Measurements from ENCODE around the gene ZNF485. TPM values are rescaled to one million over a fixed set of nuclear protein-coding genes. Genes with fewer than 3 reads are reported as not detected.
"Not testable (repeated sequence)": the region's sequence is repeated elsewhere in the genome, so short reads cannot be mapped to it uniquely, and the experiment has no call there.

The ZNF485 gene
- polyA plus RNA-seq, 2 of the 4 experiments (the other 2 are of a cell fraction): 2.7 to 3.3 TPM

GRCh38 chr10:43599333-43599732 lies 6.9 kb upstream of the ZNF485 start:
- Histone ChIP-seq H3K4me3 (no peak overlapping the region), H3K27ac (no peak overlapping the region), H3K4me1 (no peaks in the 10 kb centered on the region), H3K9me3 (peaks cover 8% of the 10 kb centered on the region; the same call in 2 of the 3 replicates), H3K4me2 (no peak overlapping the region)
- WGBS (ENCODE audit: missing lambda C conversion rate): 9% methylated on average over 2 of the region's 2 CpGs
- DNase-seq (ENCODE audit: low read depth in 1 of 2, low spot score in 1 of 2) (no peak), ATAC-seq (no peak), FAIRE-seq (no peak)
- CTCF ChIA-PET: no interaction called here
- TF ChIP-seq E2F6 (IDR thresholded peaks at IDR 0.05; ENCODE audit: borderline replicate concordance, low read depth) (no peak), KDM5A (IDR thresholded peaks at IDR 0.05) (no peak), CHD2 (IDR thresholded peaks at IDR 0.05; ENCODE audit: low read length, partially characterized antibody) (no peak), BHLHE40 (IDR thresholded peaks at IDR 0.05; ENCODE audit: low read depth, low read length) (no peak), MAX (IDR thresholded peaks at IDR 0.05) (no peak), RAD21 (conservative IDR thresholded peaks at IDR 0.05 in 1 of 2, IDR thresholded peaks at IDR 0.05 in 1 of 2) (no peak), ELK1 (IDR thresholded peaks at IDR 0.05; ENCODE audit: low read depth, low read length) (no peak), ZSCAN20 (CRISPR knock-in tag; IDR thresholded peaks at IDR 0.05) (no peak), HOXB5 (CRISPR knock-in tag; IDR thresholded peaks at IDR 0.05) (no peak), TP53 (CRISPR knock-in tag; IDR thresholded peaks at IDR 0.05) (no peak), BCL3 (IDR thresholded peaks at IDR 0.05) (no peak), NR3C1 (IDR thresholded peaks at IDR 0.05) (no peak), NFE2L2 (conservative IDR thresholded peaks at IDR 0.05; ENCODE audit: low read length) (no peak), ZC3H11A (IDR thresholded peaks at IDR 0.05) (no peak), USF2 (IDR thresholded peaks at IDR 0.05) (no peak), MAFK (IDR thresholded peaks at IDR 0.05; ENCODE audit: partially characterized antibody) (no peak), RCOR1 (IDR thresholded peaks at IDR 0.05; ENCODE audit: low read depth, low read length) (no peak), CEBPB (IDR thresholded peaks at IDR 0.05) (no peak), MYC (IDR thresholded peaks at IDR 0.05; ENCODE audit: borderline replicate concordance, low read length) (no peak), CBX8 (IDR thresholded peaks at IDR 0.05) (no peak)
- POLR2A ChIA-PET: no interaction called here

- not testable (repeated sequence) for ATAC-seq
- 30% methylated on average over 6 of the region's 6 CpGs for WGBS (ENCODE audit: missing lambda C conversion rate)
These were observed 4.7 kb upstream of the ZNF485 start for GRCh38 chr10:43601576-43601975.

GRCh38 chr10:43605850-43606322 lies 352 bp upstream of the ZNF485 start:
- ATAC-seq (peak; percentile 55 to 67; a peak in 5 of 6 replicates), DNase-seq (ENCODE audit: low read depth in 1 of 2, low spot score in 1 of 2) (no peak), FAIRE-seq (no peak)
- Histone ChIP-seq H3K4me3 (peak overlapping the region; percentile 92), H3K4me2 (peak overlapping the region; percentile 89), H3K9me3 (peaks cover 14% of the 10 kb centered on the region), H3K27ac (no peak overlapping the region; a peak in 1 of 6 replicates), H3K4me1 (no peaks in the 10 kb centered on the region)
- ChIA-PET CTCF (no interaction called here), POLR2A (no interaction called here)
- no peak for TF ChIP-seq ZFP36 (IDR thresholded peaks at IDR 0.05; ENCODE audit: borderline replicate concordance, partially characterized antibody)
- TF ChIP-seq TFCP2L1 (CRISPR knock-in tag; IDR thresholded peaks at IDR 0.05): no peak
- TF ChIP-seq TP53 (CRISPR knock-in tag; IDR thresholded peaks at IDR 0.05): no peak
- no peak for TF ChIP-seq CEBPB (IDR thresholded peaks at IDR 0.05)
- TF ChIP-seq SREBF2 (IDR thresholded peaks at IDR 0.05): no peak
- TF ChIP-seq USF2 (IDR thresholded peaks at IDR 0.05): no peak
- no peak for TF ChIP-seq RNF2 (IDR thresholded peaks at IDR 0.05; ENCODE audit: borderline replicate concordance, low read depth)
- no peak for TF ChIP-seq NPAS2 (CRISPR knock-in tag; IDR thresholded peaks at IDR 0.05; ENCODE audit: borderline replicate concordance)
- no peak for TF ChIP-seq JUN (IDR thresholded peaks at IDR 0.05)
- TF ChIP-seq CHD4 (IDR thresholded peaks at IDR 0.05; ENCODE audit: borderline replicate concordance): no peak
- TF ChIP-seq ESRRA (IDR thresholded peaks at IDR 0.05; ENCODE audit: borderline replicate concordance, low read length): no peak
- TF ChIP-seq MAFK (IDR thresholded peaks at IDR 0.05; ENCODE audit: partially characterized antibody): no peak
- TF ChIP-seq CBX8 (IDR thresholded peaks at IDR 0.05): no peak
- 73% methylated on average over 12 of the region's 12 CpGs for WGBS (ENCODE audit: missing lambda C conversion rate)

More at GRCh38 chr10:43601576-43601975, 4.7 kb upstream of the ZNF485 start:
- DNase-seq (ENCODE audit: low read depth in 1 of 2, low spot score in 1 of 2); FAIRE-seq; H3K27ac ChIP-seq; H3K4me1 ChIP-seq; POLR2A ChIA-PET; H3K4me3 ChIP-seq; H3K4me2 ChIP-seq: not testable (repeated sequence)
- CTCF ChIA-PET: interaction anchor here (1.5 kb wide), 1 partner anchor 31 kb away, joined by 3 read pairs; no protein-coding TSS in a partner anchor
- H3K9me3 ChIP-seq: peaks cover 16% of the 10 kb centered on the region

Data from A549 (cell line).